Anterior cingulate cortex (tissue), 58 donors: Measurements from ENCODE around the gene TXNRD2.

ENCODE experiments used
- DNase-seq, 58 donors: peaks; one replicate each; lab custom pipeline; 2025; lab: John Stamatoyannopoulos, UW

Gene TXNRD2

GRCh38 chr22:19981171-19981960 is 39.7 kb upstream of the TXNRD2 start:
- no peak for DNase-seq

GRCh38 chr22:19980766-19981165 is 39.1 kb upstream of the TXNRD2 start:
- peak in 1 of 58 donors; percentile 44 for DNase-seq

- peak in 3 of 58 donors; percentile 24 to 58 (median 30) for DNase-seq
These were observed 38.3 kb upstream of the TXNRD2 start for GRCh38 chr22:19979712-19980493.

GRCh38 chr22:19978748-19979147 is 37.1 kb upstream of the TXNRD2 start:
- no peak for DNase-seq

GRCh38 chr22:19977296-19978243 is 36.0 kb upstream of the TXNRD2 start:
- DNase-seq, result no peak

GRCh38 chr22:19976671-19977070 is 35.1 kb upstream of the TXNRD2 start:
- DNase-seq, result no peak

GRCh38 chr22:19975707-19976035 is 34.1 kb upstream of the TXNRD2 start:
- no peak for DNase-seq

GRCh38 chr22:19974935-19975706 is 33.5 kb upstream of the TXNRD2 start:
- no peak for DNase-seq

- peak in 30 of 58 donors; percentile 13 to 85 (median 43) for DNase-seq
These were observed 32.7 kb upstream of the TXNRD2 start for GRCh38 chr22:19974268-19974861.

GRCh38 chr22:19973551-19974267 is 32.1 kb upstream of the TXNRD2 start:
- no peak for DNase-seq

GRCh38 chr22:19972652-19973550 is 31.3 kb upstream of the TXNRD2 start:
- DNase-seq, result no peak

GRCh38 chr22:19972251-19972650 is 30.6 kb upstream of the TXNRD2 start:
- no peak for DNase-seq

- DNase-seq, result no peak
These were observed 29.9 kb upstream of the TXNRD2 start for GRCh38 chr22:19971276-19972124.

GRCh38 chr22:19970479-19971275 is 29.1 kb upstream of the TXNRD2 start:
- DNase-seq, result peak in 45 of 58 donors; percentile 24 to 74 (median 55)

GRCh38 chr22:19970031-19970478 is 28.4 kb upstream of the TXNRD2 start:
- DNase-seq, result no peak
